ENCODE measurements around the gene CTNNAL1. TPM values are rescaled to one million over a fixed set of nuclear protein-coding genes. Genes with fewer than 3 reads are reported as not detected.
"Not testable (repeated sequence)": the region's sequence is repeated elsewhere in the genome, so short reads cannot be mapped to it uniquely, and the experiment has no call there.

Gene CTNNAL1
- total RNA-seq, 1 donor from 2014 or later = 6.5 TPM

DNA sequence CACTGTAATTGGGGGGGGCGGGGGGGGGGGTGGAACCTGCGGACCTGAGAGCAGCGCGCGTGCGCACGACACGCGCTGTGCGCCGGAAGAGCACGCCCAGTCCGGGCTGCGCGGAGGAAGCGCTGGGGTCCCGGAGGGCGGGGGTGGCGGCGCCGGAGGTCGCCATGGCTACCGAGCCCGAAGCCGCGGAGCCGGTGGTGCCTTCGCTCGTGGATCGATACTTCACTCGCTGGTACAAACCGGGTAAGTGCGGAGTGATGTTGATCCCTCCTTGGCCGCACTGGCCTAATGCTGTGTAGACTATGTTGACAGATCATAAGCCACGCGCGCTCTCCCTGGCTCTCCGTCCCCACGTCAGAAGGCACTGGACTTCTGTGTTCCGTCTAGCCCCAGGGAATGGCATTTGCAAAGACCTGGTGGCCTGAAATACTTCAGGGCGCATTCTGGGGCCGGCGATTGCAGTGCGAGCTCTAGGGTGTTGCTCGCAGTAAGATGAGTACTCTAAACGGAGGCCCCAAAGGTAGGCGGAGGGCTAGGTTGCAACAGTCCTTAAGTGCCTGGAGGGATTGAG lies 78.9 kb downstream of the CTNNAL1 start, which contains the start of gene ABITRAM:
Gene ABITRAM, plus strand, starts transcription at position 78 of the 571 bp plus-strand sequence. Its CDS starts 87 bp downstream, at position 165.
- intact Hi-C loops (cut with micrococcal nuclease) = loop anchor here (1.0 to 5.0 kb wide), 4 partner anchors 79 to 1323 kb away; partner anchors contain the start of genes CTNNAL1, EPB41L4B and TXN

DNA sequence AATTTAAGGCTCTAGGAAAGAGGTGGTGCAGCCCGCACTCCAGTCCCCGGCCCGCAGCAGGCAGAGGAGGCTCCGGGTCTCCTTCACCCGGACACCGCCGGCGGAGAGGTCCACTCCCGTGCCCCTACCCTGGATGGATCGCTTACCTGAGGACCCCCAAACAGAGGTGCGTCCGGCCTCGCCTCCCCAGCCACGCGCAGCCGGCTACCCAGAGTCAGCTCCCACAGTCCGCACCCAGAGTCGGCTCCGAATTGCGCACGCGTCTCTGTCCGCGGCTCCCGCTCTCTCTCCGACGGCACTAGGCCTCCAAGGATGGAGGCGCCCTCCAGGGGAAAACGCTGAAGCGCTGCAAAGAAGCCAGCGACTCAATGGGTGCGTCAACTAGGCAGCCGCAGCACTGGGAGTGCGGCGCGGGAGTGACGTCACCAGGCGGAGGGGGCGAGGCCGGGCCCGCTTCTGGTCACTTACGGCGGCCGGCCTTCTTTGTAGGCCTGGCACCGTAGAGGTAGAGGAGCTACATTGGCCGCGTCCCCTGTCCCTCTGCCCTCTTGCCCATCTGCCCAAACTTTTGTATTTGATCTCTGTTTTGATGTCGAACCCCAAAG lies 79.5 kb downstream of the CTNNAL1 start, which contains the start of gene ELP1:
Gene ELP1, minus strand, starts transcription at position 407 of the 605 bp plus-strand sequence. CDS start 2,978 bp downstream, outside the sequence.
- intact Hi-C loops (cut with micrococcal nuclease) = loop anchor here (1.0 to 5.0 kb wide), 4 partner anchors 79 to 1323 kb away; partner anchors contain the start of genes CTNNAL1, EPB41L4B and TXN

DNA sequence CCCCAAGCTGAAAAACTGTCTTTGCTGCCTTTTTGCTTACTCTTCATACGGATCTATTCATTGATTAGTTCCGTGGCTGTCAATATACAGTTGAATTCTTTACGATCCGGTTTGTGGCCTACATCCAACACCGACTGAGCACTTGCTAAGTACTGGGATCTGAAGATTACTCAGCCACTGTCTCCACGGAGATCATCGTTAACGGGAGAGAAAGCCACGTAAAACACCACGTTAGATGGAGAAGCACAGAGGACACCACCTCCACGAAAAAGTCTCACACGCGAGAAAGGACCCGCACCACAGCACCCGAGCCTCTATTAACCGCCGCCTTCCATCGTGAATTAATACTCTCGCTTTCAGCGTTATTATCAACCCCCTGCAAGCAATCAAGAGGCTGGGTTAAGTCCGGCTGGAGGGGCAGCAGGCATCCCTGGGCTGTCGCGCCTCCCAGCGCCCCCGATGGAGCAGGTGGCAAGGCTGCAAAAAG lies 80.0 kb downstream of the CTNNAL1 start:
- intact Hi-C loops (cut with micrococcal nuclease) = loop anchor here (5.0 kb wide), 2 partner anchors 389 to 1324 kb away; partner anchors contain the start of genes EPB41L4B and TXN

DNA sequence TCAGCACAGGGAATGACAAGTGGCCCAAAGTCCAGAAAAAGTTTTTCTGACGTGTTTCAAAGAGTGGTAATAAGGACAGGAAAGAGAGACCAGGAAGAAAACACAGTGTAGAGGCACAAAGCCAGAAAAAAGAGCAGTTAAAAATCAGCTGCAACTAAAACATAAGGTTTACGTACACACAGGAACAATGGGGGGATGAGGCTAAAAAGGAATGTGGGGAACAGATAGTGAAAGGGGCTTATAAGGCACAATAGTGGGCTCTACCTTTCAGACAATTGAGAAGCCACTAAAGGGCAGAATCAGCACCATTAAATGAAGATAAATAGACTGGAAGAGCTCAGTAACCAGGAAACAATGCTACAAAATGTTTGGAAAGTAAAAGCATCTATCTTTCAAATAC lies 84.9 kb downstream of the CTNNAL1 start:
- intact Hi-C loops (cut with micrococcal nuclease) = no loop called here

DNA sequence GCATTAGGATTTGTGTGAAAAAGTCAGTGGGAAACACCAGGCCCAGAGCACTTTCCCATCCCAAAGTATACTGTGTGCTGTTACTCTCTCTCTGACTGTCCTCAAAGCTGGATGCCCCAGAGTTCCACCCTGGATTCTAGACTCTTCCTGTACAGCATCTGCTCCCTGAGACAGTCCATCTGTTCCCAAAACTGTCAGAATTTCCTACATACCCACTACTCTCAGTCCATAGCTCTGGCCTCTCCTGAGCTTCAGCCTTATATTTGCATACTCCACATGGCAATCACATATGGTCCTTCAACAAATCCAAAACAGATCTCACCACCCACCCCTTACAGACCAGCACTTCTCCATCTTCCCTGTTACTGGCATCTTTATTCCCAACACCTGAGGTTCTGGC lies 88.8 kb downstream of the CTNNAL1 start:
- intact Hi-C loops (cut with micrococcal nuclease) = no loop called here

DNA sequence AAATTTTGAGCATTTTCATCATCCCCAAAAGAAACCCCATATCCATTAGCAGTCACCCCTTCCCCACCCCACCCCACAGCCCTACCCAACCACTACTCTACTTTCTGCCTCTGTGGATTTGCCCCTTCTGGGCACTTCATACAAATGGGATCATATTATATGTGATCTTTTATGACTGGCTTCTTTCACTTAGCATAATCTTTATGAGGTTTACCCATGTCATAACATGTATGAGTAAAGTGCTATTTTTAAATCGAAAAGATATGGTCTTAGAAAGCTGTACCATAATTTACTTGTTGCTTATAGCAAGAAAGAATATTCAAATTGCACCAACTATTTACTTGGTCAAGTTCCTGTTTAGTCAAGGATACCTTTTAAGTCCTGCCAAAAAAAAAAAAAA lies 92.1 kb downstream of the CTNNAL1 start:
- intact Hi-C loops (cut with micrococcal nuclease) = no loop called here

DNA sequence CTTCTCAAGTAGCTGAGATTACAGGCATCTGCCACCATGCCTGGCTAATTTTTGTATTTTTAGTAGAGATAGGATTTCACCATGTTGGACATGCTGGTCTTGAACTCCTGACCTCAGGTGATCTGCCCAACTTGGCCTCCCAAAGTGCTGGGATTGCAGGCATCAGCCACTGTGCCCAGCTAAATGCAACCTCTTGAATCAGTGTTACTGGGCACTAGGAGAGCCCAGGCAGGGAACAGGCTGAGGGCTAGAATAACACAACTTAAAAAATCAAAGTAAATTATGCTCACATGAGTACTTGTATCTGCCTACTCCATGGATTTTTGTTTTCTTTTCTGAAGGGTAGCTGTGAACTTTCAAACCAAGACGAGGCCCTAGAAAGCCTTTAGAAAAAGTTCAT lies 92.9 kb downstream of the CTNNAL1 start:
- intact Hi-C loops (cut with micrococcal nuclease) = not testable (repeated sequence)

DNA sequence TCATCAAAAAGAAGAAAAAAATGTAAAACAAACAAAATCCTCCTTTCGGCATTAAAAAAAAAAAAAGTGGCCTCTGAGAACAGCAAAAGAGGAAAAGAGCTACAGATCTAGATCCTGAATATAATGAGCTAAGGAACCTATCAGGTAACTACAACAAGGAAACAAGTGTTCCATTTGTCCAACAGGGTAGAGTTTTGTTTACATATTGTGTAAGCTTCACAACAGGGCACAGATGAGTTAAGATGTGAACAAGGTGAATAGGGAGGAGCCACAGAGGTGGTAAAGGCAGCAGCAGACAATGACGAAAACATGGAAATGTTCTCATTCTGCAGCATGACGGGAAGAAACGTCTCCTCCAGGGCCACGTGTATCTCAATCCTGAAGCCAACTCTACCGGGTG lies 93.8 kb downstream of the CTNNAL1 start:
- intact Hi-C loops (cut with micrococcal nuclease) = no loop called here

DNA sequence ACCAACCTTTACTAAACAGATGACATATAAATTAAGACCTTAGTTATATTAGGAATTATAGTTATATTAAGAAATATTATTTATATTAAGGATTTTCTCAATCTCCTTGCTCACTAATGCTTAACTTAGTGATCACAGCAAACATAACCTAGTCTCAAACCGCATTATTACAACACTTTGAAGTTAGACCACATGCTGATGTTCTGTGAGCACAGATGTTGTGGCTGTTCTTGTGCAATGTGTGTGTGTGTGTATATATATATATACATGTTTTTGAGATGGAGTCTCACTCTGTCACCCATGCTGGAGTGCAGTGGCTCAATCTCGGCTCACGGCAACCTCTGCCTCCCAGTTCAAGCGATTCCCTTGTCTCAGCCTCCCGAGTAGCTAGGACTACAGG lies 99.9 kb downstream of the CTNNAL1 start:
- intact Hi-C loops (cut with micrococcal nuclease) = no loop called here

DNA sequence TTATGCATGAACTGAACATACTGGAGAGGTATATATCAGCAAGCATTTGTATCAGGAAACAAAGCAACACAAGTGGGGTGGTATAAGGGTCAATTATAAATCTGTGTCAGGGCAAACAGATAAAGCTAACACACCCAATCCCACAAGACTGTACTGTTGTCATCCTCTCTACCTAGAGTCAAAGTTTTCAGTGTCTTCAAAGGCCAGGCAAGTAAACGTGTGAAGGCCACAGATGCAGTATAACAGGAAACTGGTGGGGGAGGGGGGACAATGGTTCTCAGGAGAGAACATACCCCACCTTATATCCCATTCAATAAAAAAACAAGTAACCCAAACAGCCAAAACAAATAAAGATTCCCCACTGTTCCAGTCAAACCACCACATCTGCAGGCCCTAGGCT lies 101.5 kb downstream of the CTNNAL1 start:
- intact Hi-C loops (cut with micrococcal nuclease) = no loop called here

DNA sequence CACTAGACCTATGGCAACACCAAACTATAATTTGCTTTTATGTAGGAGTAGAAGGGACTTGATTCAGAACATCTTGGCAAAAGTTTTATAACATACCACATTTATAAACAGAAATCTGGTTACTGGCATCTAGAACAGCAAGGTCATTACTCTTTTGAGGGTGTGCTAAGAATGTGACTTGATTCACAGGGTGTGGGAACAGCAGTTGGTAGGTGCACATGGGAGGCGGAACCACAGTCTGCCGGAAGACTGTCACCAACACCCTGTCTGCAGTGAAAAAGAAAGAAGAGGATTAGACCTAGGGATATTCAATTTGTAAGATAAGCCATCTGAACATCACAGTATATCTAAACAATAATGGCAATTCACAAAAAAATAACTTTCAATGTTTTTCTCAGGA lies 102.4 kb downstream of the CTNNAL1 start:
- intact Hi-C loops (cut with micrococcal nuclease) = no loop called here

DNA sequence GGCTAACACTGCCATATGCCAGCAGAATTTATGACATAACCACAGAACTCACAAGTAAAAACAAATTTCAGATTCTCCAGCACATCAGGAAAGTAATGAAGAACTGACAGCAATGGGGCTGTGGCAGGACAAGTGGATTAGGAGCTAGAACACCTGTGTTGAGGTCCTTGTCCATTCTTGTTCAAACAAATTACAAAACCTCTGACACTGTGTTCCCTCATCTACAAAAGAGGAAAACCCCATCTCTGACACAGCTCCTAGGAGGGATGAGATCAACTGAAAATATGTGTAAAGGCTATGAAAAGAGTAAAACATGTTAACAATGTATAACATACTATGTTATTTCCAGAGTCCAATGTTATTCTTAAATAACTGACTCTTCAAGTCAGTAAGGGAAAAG lies 102.9 kb downstream of the CTNNAL1 start:
- intact Hi-C loops (cut with micrococcal nuclease) = no loop called here

DNA sequence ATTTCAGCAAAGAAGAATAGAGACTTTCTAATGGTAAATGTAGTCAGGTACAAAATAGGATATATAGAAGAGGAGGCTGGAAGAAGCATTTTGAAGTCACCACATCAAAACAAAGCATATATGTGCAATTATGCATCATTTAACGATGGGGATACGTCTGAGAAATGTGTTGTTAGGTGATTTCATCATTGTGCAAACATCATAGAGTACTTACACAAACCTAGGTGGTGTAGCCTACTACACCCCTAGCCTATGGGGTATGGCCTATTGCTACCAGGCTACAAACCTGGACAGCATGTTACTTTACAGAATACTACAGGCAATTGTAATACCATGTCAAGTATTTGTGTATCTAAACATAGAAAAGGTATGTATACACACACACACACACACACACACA lies 107.8 kb downstream of the CTNNAL1 start:
- intact Hi-C loops (cut with micrococcal nuclease) = no loop called here

DNA sequence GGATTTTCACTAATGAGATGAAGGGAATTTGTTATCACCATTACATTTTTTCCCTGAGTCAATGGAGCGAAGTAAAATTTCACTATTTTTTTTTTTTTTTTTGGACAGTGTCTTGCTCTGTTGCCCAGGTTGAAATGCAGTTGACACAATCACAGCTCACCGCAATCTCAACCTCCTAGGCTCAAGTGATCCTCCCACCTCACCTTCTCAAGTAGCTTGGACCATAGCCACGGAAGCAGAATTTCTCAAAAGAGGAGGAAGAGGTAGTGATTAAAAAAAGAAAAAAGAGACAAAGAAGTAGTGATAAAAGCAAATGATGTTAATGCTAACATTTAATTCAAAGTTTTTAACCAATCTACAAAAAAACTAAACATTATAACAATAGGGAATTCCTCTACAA lies 109.1 kb downstream of the CTNNAL1 start:
- intact Hi-C loops (cut with micrococcal nuclease) = no loop called here

DNA sequence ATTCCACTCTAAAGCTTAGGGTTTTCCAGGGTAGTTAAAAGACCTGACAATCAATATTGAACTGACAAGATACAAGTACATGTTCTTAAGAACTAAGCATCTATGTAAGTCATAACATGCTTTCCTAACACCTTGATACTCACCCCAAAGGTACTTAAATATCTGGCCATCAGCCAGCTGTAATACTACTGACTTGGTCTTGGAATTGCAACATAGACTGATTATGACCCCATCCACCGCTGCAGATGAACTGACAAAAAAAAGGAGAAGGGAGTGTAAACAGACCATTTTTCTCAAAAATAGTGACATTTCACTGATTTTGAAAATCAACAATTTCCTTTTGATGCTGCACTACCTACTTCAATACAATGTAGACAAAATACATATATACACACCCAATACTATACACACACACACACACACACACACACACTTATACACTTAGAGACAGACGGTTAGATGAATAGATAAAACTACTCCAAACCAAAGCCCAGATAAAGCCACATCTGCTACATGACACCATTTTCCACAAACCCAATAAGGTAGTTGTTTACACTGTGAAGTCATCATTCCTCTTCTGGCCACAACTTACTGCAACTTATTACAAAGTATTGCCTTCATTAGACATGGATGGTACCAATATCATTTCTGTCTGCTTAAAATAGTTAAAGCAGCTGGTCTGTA lies 109.7 kb downstream of the CTNNAL1 start:
- intact Hi-C loops (cut with micrococcal nuclease) = no loop called here

DNA sequence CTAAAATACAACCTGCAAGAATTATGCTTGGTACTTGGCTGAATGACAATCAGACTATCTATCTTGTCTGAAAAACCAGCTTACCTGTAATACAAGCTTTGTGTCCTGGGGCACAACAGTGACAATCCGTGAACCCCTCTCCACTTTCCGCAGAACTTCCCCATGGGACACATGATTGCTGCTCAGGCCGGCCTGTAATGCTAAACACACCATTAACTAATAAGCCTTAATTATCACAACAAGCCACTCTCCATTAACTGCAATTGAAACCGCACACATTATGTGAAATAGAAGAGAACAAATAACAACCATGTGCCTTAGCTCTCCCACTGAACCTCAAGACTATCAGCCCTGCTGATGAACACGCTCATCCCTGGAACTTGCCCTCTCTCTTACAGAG lies 113.1 kb downstream of the CTNNAL1 start:
- intact Hi-C loops (cut with micrococcal nuclease) = no loop called here

DNA sequence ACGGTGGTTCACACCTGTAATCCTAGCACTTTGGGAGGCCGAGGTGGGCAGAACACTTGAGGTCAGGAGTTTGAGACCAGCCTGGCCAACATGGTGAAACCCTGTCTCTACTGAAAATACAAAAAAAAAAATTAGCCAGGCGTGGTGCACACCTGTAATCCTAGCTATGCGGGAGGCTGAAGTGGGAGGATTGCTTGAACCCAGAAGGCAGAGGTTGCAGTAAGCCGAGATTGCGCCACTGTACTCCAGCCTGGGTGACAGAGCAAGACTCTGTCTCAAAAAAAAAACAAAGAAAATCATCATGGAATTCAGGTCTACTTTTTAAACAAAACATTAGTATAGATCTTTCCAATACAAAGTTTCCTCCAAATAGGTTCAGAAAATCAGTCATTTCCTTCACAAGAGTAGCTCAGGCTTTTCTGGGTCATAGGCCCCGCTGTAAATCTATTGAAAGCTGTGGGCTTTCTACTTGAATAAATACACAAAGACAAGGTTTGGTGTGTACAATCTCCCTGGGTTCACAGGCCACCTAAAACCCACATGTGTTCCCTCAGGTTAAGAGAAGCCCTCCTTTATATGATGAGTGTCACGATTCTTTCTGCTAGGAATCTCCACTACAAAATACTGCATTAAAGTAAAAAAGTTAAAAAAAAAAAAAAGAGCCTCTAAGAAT lies 114.1 kb downstream of the CTNNAL1 start:
- intact Hi-C loops (cut with micrococcal nuclease) = not testable (repeated sequence)

DNA sequence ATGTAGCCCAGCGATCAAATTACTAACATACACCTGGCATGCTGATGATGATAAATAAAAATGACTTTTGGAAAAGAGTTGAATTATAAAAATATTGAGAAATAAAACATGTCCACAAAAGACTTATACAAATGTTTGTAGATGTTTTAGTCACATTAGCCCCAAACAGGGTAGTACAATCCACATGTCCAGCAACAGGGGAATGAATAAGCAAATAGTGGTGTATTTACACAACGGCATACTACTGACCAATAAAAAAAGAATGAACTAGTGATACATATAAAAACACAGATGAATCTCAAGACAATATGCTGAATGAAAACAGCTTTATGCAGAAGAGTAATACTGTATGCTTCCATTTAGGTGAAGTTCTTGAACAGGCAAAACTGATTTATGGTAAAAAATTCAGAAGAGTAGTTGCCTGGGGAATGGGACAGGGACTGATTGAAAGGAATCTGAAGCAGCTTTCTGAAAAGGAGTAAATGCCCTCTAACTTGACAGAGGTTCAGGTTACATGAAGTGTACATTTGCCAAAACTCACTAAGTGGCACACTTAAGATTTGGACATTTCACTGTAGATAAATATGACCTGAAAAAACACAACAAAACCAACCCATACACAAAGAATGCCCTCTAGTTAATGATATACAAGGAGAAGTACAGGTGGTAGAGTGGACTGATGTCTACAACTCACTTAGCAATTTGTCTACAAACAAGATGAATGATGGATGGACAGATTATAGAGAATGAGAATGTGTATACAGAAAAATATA lies 115.8 kb downstream of the CTNNAL1 start:
- intact Hi-C loops (cut with micrococcal nuclease) = no loop called here

DNA sequence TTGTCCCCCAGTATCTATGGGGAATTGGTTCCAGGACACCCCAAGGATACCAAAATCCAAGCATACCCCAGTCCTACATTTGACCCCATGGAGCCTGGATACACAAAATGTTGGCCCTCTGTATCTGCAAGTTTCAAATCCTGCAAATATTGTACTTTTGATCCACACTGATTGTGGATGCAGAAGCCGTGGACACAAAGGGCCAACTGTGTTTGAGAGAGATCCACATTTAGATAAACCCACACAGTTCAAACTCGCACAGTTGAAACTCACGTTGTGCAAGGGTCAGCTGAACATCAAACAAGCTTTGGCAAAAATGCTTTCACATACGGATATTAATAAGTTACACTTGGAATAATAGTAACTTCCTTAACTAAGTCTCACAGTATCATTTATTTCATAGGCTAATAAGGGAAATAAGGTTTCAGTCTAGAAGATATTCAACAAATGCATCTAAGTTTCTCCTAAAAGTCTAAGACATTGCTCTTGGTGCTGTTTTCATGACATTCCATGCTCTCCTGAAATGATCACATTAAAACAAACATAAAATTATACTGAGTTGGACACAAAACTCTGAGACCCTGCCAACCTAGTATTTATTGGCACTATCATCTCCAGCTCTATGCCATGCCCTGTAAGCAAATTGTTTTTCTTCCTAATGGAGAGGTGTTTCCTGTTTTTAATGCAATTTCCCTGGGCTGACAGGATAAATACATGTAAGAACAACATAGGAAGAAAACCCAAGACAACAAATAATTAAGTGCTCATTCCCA lies 118.9 kb downstream of the CTNNAL1 start:
- intact Hi-C loops (cut with micrococcal nuclease) = no loop called here
